B cell (primary cell): ENCODE data around the gene ZNF579.

Experiments used
- CTCF ChIP-seq: fragments of 200-600 bp; IDR thresholded peaks from one replicate; pipeline ENCODE4 v1.8.0; 2022; ENCODE audit warnings: antibody characterized with exemption, mild to moderate bottlenecking
- EZH2 ChIP-seq: IDR thresholded peaks from 2 replicates; pipeline ENCODE4 v1.6.1; 2012; ENCODE audit warnings: borderline replicate concordance, low read depth, mild to moderate bottlenecking, moderate library complexity, low read length; ENCODE audit not compliant: insufficient read depth, poor library complexity, severe bottlenecking

GRCh38 chr19:55563261-55563690 lies 17.4 kb downstream of the ZNF579 start:
- TF ChIP-seq CTCF, result no peak
- TF ChIP-seq EZH2, result no peak
